Measurements from ENCODE around the gene VAMP2.

Gene VAMP2

DNA sequence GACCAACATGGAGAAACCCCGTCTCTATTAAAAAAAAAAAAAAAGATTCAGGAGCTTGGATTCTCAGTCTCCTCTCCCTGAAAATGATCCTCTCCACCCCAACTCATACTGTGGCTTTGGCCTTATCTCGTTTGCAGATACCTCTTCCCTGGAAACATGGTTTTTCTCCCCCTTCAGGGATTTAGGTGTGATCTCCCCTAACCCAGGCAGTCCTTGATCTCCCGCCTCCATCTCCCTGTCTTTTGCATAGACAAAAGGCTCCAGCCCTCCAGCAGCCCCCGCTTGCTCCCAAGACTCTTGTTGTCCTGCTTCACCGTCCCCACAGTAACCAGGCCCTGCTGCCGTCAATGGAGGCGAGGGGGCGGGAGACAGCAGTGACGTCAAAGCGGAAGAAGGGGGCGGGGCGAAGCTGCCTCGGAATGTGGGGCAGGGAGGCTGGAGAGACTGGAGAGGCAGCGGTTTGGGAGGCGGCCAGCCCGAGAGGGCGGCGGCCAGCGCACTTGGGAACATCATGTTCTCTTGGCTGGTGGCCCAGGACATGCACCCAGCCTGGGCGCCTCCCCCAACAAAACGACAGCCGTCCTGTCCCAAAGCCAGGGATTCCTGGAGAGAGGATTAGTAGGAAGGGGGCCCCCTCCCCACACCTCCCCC lies 8.7 kb downstream of the VAMP2 start:
- peak; percentile 96 for DNase-seq

GRCh38 chr17:8153525-8153956 lies 9.2 kb downstream of the VAMP2 start:
- DNase-seq: peak; percentile 82

DNA sequence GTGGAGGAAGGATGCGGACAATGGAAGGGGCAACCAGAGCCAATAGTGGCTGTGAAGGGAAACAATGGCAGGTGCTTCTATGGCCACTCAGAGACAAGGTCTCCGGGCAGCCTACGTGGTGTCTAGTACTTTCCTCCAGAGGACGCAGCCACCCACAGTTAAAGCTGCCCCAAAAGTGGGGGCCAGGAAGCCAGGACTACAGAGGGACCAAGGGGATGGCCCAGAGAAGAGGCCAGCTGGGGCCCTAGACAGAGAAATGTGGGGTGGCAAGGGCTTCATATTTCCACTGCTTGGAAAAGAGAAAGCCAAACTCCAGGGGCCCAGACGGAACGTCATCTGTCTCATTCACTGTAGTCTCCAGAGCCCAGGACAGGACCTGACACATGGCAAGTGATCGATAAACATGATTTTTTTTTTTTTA lies 9.7 kb downstream of the VAMP2 start:
- no peak for DNase-seq

- peak; percentile 96 for DNase-seq
These were observed 10.5 kb downstream of the VAMP2 start, which contains the start of gene PER1 for GRCh38 chr17:8152112-8152775. PER1 (minus strand) TSS chr17:8152404; CDS start chr17:8150706, 1,698 bp downstream.

DNA sequence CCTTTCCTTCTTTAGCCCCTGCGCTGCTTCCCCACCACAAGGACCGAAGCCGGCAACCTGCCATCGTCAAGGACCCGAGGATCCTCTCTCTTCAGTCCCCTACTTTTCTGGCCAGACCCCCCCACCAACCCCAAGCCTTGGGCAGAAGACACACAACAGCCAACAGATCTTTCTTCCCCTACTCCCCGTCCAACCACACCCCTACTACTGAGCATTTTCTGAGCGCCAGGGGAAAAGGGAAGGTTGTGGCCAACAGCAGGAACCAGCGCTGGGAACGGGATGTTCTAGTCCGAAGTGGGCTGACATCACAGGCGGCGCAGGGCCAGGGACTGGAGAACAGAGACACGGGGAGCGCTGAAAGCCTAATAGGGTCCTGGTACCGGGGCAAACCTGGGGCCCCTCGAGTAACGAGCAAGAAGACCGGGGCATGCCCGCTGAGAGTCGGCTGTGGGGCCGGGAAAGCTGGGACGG lies 11.1 kb downstream of the VAMP2 start:
- peak; percentile 77 for DNase-seq

GRCh38 chr17:8151120-8151640 lies 11.6 kb downstream of the VAMP2 start:
- peak; percentile 96 for DNase-seq

- DNase-seq: no peak
These were observed 12.3 kb downstream of the VAMP2 start for GRCh38 chr17:8150194-8151119.

DNA sequence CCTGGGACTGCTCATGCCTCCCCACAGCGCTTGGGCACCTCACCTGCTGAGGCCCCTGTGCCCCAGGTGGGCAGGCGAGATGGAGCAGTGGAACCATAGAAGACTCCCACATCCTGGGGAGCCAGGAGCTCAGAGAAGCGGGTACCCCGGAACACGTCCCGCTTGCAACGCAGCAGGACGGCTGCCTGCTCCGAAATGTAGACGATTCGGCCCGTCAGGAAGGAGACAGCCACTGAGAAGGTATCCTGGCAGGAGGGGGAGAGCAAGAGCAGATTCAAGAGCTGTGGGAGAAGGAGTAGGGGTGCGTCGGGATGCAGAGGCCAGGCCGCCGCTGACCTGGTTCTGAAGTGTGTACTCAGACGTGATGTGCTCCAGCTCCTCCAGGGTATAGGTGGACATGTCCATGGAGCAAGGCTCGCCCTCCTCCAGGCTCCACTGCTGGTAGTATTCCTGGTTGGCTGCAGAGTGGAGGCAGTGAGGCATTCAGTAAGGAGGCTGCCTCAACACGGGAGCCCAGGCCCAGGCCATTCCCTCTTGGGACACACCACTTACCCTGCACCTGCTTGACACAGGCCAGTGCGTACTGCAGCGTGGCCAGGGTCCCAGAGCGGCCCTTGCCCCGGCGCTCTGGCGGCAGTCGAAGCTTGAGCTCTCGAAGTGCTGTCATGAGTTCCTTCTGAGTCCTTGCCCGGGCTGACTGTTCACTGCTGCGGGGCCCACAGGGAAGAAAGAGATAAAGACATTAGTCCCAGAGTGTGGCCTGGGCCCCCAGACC lies 13.1 kb downstream of the VAMP2 start:
- DNase-seq: no peak

GRCh38 chr17:8148560-8148959 lies 14.2 kb downstream of the VAMP2 start:
- DNase-seq: no peak

GRCh38 chr17:8147805-8148404 lies 14.8 kb downstream of the VAMP2 start:
- no peak for DNase-seq

DNA sequence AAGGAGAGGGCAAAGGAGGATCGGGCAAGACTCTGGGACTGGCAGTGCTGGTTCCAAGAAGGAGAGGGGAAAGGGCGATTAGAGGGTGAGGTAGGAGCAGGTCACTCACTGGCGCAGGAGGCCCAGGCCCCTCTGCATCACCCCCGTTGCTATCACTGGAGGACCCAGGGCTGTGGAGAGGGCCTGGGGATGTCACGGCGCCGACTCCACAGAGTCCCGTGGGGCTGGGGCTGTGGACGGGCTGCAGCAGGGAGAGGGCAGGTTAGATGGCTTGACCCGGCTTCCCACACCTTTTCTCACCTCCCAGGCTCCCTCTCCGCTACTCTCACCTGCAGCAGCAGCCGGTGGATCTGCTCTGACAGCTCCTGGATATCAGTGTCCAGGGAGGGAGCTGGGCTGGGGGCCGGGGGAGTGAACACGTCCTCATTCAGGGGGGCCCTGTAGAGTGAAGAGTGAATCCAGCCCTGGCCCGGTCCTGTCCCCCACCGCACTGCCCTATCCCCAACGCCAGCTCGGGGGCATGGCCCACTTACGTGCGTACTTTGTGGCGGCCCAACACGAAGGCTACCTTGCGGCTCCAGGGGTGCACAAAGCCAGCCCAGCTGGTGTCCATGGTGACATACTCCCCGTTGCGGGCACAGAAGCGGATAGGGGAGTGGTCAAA lies 15.5 kb downstream of the VAMP2 start:
- DNase-seq: no peak

- DNase-seq: no peak
These were observed 16.2 kb downstream of the VAMP2 start for GRCh38 chr17:8146381-8147140.

- no peak for DNase-seq
These were observed 16.9 kb downstream of the VAMP2 start for GRCh38 chr17:8145811-8146210.

- no peak for DNase-seq
These were observed 18.1 kb downstream of the VAMP2 start for GRCh38 chr17:8144401-8145231.

DNA sequence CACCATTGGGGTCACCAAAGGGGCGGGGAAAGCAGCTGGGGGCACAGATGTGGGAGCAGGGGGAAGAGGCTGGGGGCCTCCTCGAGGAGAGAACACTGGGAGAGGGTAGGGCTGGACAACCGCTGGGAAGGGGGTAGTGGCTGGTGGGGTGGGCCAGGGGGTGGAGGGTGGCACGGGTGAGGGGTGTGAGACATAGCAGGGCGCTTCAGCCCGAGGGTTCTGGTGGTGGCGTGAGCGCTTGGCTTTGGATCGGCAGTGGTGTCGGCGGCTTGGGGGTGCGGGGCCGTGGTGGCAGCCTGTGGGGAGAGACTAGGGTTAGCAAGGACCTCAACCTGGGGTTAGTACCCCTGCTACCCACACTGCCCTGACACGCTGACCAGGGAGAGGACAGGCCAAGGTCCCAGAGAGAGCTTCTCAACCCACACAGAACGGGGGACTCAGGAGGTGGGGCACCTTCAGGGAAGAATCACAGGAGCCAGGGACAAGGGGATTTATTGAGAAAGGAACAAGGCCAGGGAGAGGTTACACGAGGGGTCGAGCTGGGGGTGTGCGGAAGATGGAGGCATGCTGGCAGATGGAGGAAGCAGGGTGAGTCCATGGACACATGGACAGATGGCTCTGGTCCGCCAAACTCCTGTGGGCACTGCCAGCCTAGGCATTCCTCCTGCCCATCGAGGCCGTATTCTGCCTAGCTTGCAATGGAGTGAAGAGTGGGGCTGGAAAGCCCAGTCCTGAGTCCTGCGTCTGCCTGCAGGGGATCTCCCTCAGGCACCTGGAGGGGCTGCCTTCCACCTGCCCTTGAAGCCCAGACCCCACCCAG lies 19.0 kb downstream of the VAMP2 start:
- DNase-seq: no peak

- DNase-seq: no peak
These were observed 19.7 kb downstream of the VAMP2 start for GRCh38 chr17:8142887-8143580.

DNA sequence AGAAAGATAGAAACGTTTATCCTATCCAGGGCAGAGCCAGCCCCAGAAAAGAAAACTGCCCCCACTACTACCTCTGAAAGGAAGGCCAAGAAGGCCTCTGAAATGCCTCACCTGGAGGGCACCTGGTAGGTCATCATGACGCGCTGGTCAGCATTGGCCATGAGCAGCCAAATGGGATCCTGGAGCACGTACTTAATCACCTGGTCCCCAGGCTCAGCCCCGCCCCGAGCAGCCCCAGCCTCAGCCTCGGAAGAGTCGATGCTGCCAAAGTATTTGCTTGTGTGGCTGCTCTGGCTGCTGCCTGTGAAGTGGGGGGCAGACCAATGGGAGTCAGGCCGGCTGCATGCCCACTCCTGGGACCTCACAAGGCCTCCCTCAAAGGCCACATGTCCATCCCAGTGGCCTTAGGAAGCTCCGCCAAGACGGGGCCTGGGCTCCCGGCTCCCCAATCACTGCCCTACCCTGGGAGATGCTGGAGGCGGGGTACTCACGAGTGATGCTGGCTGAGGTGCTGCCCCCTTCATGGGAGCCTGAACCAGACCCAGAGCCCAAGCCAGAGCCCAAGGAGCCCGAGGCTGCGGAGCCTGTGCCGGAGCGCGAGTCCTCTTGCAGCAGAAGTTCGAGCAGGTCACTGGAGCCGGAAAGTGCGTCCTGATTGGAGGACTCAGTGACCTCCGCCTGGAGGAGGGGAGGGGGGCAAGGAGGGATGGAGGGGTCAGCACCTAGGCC lies 20.4 kb downstream of the VAMP2 start:
- DNase-seq: no peak
